ENCODE data around the gene JAKMIP3. TPM values are rescaled to one million over a fixed set of nuclear protein-coding genes. Genes with fewer than 3 reads are reported as not detected.

Gene JAKMIP3
- total and polyA plus RNA-seq, 2 experiments from 2014 or later: 0.04 TPM; not detected in 1

- no peak overlapping the region for H3K4me3 ChIP-seq
- WGBS, 2 experiments (ENCODE audit: low coverage in 1 of 2, low lambda C conversion rate in 2 of 2, missing lambda C conversion rate in 2 of 2): 53 to 54% methylated on average over 6 to 7 of the region's 7 CpGs
- no peaks in the 10 kb centered on the region for H3K9me3 ChIP-seq (ENCODE audit: low read depth)
- H3K4me2 ChIP-seq (ENCODE audit: unreplicated experiment): no peak overlapping the region
- no peaks in the 10 kb centered on the region for H3K79me2 ChIP-seq (ENCODE audit: insufficient read depth)
- H3K9me2 ChIP-seq (ENCODE audit: insufficient read depth): no peaks in the 10 kb centered on the region
- DNase-seq: no peak
- no peaks in the 10 kb centered on the region for H3K4me1 ChIP-seq (ENCODE audit: insufficient read depth)
- H3K36me3 ChIP-seq (ENCODE audit: low read depth): no peaks in the 10 kb centered on the region
- H3K27ac ChIP-seq: no peak overlapping the region
- no peaks in the 10 kb centered on the region for H3F3A ChIP-seq (ENCODE audit: insufficient read depth)
- TF ChIP-seq EZH2 (IDR thresholded peaks at IDR 0.05; ENCODE audit: insufficient read depth, poor library complexity, severe bottlenecking): no peak
- no peak for TF ChIP-seq EZH2phosphoT487 (IDR thresholded peaks at IDR 0.05; ENCODE audit: insufficient read depth, low read depth)
- no peak overlapping the region for H3K9ac ChIP-seq
- in situ Hi-C loops (cut with MboI): no loop called here
- H4K20me1 ChIP-seq (ENCODE audit: insufficient read depth): no peaks in the 10 kb centered on the region
- no peak overlapping the region for H2AFZ ChIP-seq
- peaks cover 10% of the 10 kb centered on the region for H3K27me3 ChIP-seq (replicated peaks; ENCODE audit: insufficient read depth)
Measured at GRCh38 chr10:132048294-132048667, 17.5 kb upstream of the JAKMIP3 start.

- DNase-seq: no peak
- 50 to 59% methylated on average over 10 to 11 of the region's 11 CpGs for WGBS, 2 experiments (ENCODE audit: low coverage in 1 of 2, low lambda C conversion rate in 2 of 2, missing lambda C conversion rate in 2 of 2)
Measured at GRCh38 chr10:132050191-132050590, 15.6 kb upstream of the JAKMIP3 start.

GRCh38 chr10:132052124-132052523, 13.6 kb upstream of the JAKMIP3 start:
- H4K20me1 ChIP-seq (ENCODE audit: insufficient read depth): no peaks in the 10 kb centered on the region

More at GRCh38 chr10:132050191-132050590, 15.6 kb upstream of the JAKMIP3 start:
- Histone ChIP-seq H2AFZ (no peak overlapping the region), H4K20me1 (ENCODE audit: insufficient read depth) (no peaks in the 10 kb centered on the region), H3K9me2 (ENCODE audit: insufficient read depth) (no peaks in the 10 kb centered on the region), H3K79me2 (ENCODE audit: insufficient read depth) (no peaks in the 10 kb centered on the region), H3K36me3 (ENCODE audit: low read depth) (no peaks in the 10 kb centered on the region), H3K27ac (no peak overlapping the region), H3K9ac (no peak overlapping the region), H3K4me3 (no peak overlapping the region), H3K27me3 (replicated peaks; ENCODE audit: insufficient read depth) (peaks cover 5% of the 10 kb centered on the region; the same call in 1 of the 2 replicates), H3K4me1 (ENCODE audit: insufficient read depth) (no peaks in the 10 kb centered on the region), H3K9me3 (ENCODE audit: low read depth) (no peaks in the 10 kb centered on the region), H3K4me2 (ENCODE audit: unreplicated experiment) (no peak overlapping the region), H3F3A (ENCODE audit: insufficient read depth) (no peaks in the 10 kb centered on the region)
- TF ChIP-seq EZH2 (IDR thresholded peaks at IDR 0.05; ENCODE audit: insufficient read depth, poor library complexity, severe bottlenecking): no peak
- no peak for TF ChIP-seq EZH2phosphoT487 (IDR thresholded peaks at IDR 0.05; ENCODE audit: insufficient read depth, low read depth)
- in situ Hi-C loops (cut with MboI): no loop called here

GRCh38 chr10:132054564-132054963, 11.2 kb upstream of the JAKMIP3 start:
- DNase-seq: peak; percentile 26
- H3K27me3 ChIP-seq (replicated peaks; ENCODE audit: insufficient read depth): 0 out of 2 replicates have a peak, but pooled peaks cover 4% of the 10 kb centered on the region

More at GRCh38 chr10:132052124-132052523, 13.6 kb upstream of the JAKMIP3 start:
- Histone ChIP-seq H3K4me3 (no peak overlapping the region), H3K9ac (no peak overlapping the region), H3K27me3 (replicated peaks; ENCODE audit: insufficient read depth) (0 out of 2 replicates have a peak, but pooled peaks cover 5% of the 10 kb centered on the region), H3K4me2 (ENCODE audit: unreplicated experiment) (no peak overlapping the region), H3K4me1 (ENCODE audit: insufficient read depth) (no peaks in the 10 kb centered on the region), H3K36me3 (ENCODE audit: low read depth) (no peaks in the 10 kb centered on the region), H3F3A (ENCODE audit: insufficient read depth) (no peaks in the 10 kb centered on the region), H3K9me3 (ENCODE audit: low read depth) (no peaks in the 10 kb centered on the region), H2AFZ (no peak overlapping the region), H3K9me2 (ENCODE audit: insufficient read depth) (no peaks in the 10 kb centered on the region), H3K27ac (no peak overlapping the region), H3K79me2 (ENCODE audit: insufficient read depth) (no peaks in the 10 kb centered on the region)
- in situ Hi-C loops (cut with MboI): no loop called here
- TF ChIP-seq EZH2phosphoT487 (IDR thresholded peaks at IDR 0.05; ENCODE audit: insufficient read depth, low read depth): no peak
- TF ChIP-seq EZH2 (IDR thresholded peaks at IDR 0.05; ENCODE audit: insufficient read depth, poor library complexity, severe bottlenecking): no peak
- no peak for DNase-seq
- WGBS, 2 experiments (ENCODE audit: low coverage in 1 of 2, low lambda C conversion rate in 2 of 2, missing lambda C conversion rate in 2 of 2): 14 to 20% methylated on average over 1 of the region's 1 CpG

GRCh38 chr10:132055616-132056015, 10.1 kb upstream of the JAKMIP3 start:
- no peak overlapping the region for H3K4me2 ChIP-seq (ENCODE audit: unreplicated experiment)
- WGBS, 2 experiments (ENCODE audit: low coverage in 1 of 2, low lambda C conversion rate in 2 of 2, missing lambda C conversion rate in 2 of 2): 38 to 46% methylated on average over 6 of the region's 6 CpGs

More at GRCh38 chr10:132054564-132054963, 11.2 kb upstream of the JAKMIP3 start:
- no peak overlapping the region for H3K9ac ChIP-seq
- H3K9me2 ChIP-seq (ENCODE audit: insufficient read depth): no peaks in the 10 kb centered on the region
- H3K36me3 ChIP-seq (ENCODE audit: low read depth): no peaks in the 10 kb centered on the region
- H3K9me3 ChIP-seq (ENCODE audit: low read depth): no peaks in the 10 kb centered on the region
- no peaks in the 10 kb centered on the region for H3K4me1 ChIP-seq (ENCODE audit: insufficient read depth)
- H3K4me2 ChIP-seq (ENCODE audit: unreplicated experiment): no peak overlapping the region
- H4K20me1 ChIP-seq (ENCODE audit: insufficient read depth): no peaks in the 10 kb centered on the region
- in situ Hi-C loops (cut with MboI): no loop called here
- no peaks in the 10 kb centered on the region for H3F3A ChIP-seq (ENCODE audit: insufficient read depth)
- no peak overlapping the region for H3K4me3 ChIP-seq
- no peaks in the 10 kb centered on the region for H3K79me2 ChIP-seq (ENCODE audit: insufficient read depth)
- H3K27ac ChIP-seq: no peak overlapping the region
- WGBS, 2 experiments (ENCODE audit: low coverage in 1 of 2, low lambda C conversion rate in 2 of 2, missing lambda C conversion rate in 2 of 2): 16 to 21% methylated on average over 9 of the region's 9 CpGs
- no peak for TF ChIP-seq EZH2phosphoT487 (IDR thresholded peaks at IDR 0.05; ENCODE audit: insufficient read depth, low read depth)
- no peak for TF ChIP-seq EZH2 (IDR thresholded peaks at IDR 0.05; ENCODE audit: insufficient read depth, poor library complexity, severe bottlenecking)
- H2AFZ ChIP-seq: no peak overlapping the region

More at GRCh38 chr10:132055616-132056015, 10.1 kb upstream of the JAKMIP3 start:
- no peaks in the 10 kb centered on the region for H3K79me2 ChIP-seq (ENCODE audit: insufficient read depth)
- H3F3A ChIP-seq (ENCODE audit: insufficient read depth): no peaks in the 10 kb centered on the region
- no peaks in the 10 kb centered on the region for H3K36me3 ChIP-seq (ENCODE audit: low read depth)
- no peaks in the 10 kb centered on the region for H3K4me1 ChIP-seq (ENCODE audit: insufficient read depth)
- H3K9ac ChIP-seq: no peak overlapping the region
- in situ Hi-C loops (cut with MboI): no loop called here
- H2AFZ ChIP-seq: no peak overlapping the region
- H3K9me2 ChIP-seq (ENCODE audit: insufficient read depth): no peaks in the 10 kb centered on the region
- DNase-seq: no peak
- no peak overlapping the region for H3K27ac ChIP-seq
- TF ChIP-seq EZH2phosphoT487 (IDR thresholded peaks at IDR 0.05; ENCODE audit: insufficient read depth, low read depth) (no peak), EZH2 (IDR thresholded peaks at IDR 0.05; ENCODE audit: insufficient read depth, poor library complexity, severe bottlenecking) (no peak)
- no peaks in the 10 kb centered on the region for H3K27me3 ChIP-seq (replicated peaks; ENCODE audit: insufficient read depth)
- no peak overlapping the region for H3K4me3 ChIP-seq
- no peaks in the 10 kb centered on the region for H4K20me1 ChIP-seq (ENCODE audit: insufficient read depth)
- no peaks in the 10 kb centered on the region for H3K9me3 ChIP-seq (ENCODE audit: low read depth)
